ENCODE data around the gene ARSG.

GRCh38 chr17:68390888-68391545, 99.7 kb downstream of the ARSG start:
- TF ChIP-seq POLR2A (IDR thresholded peaks at IDR 0.05), result no peak
- TF ChIP-seq CTCF (IDR thresholded peaks at IDR 0.05), result no peak
- TF ChIP-seq POLR2AphosphoS5 (IDR thresholded peaks at IDR 0.05), result no peak
- TF ChIP-seq EP300 (IDR thresholded peaks at IDR 0.05), result no peak

Measured in gastroesophageal sphincter (tissue), 3 donors.